H1 (cell line): Measurements from ENCODE around the gene LHB. TPM values are rescaled to one million over a fixed set of nuclear protein-coding genes. Genes with fewer than 3 reads are reported as not detected.

ENCODE experiments used
- CTCF ChIA-PET: fragments of 300-600 bp; sonication (Branson Sonifier 250); formaldehyde crosslinking; loops from one replicate; lab custom pipeline; 2021; ENCODE audit not compliant: partially characterized antibody; lab: Charles Lee
- POLR2A ChIA-PET: fragments of 300-600 bp; sonication (Branson Sonifier 250); formaldehyde crosslinking; loops from one replicate; lab custom pipeline; 2021; ENCODE audit warnings: inconsistent platforms; ENCODE audit not compliant: partially characterized antibody; lab: Charles Lee
- DNase-seq, 2 experiments: peaks; one replicate each; pipeline versions ENCODE4 v3.0.0 to v3.0.0-alpha.2; 2010 to 2022; ENCODE audit warnings: low spot score in 2 of 2, low read depth in 1 of 2, mixed read lengths in 1 of 2
- FAIRE-seq: peaks from 2 replicates; lab custom pipeline; 2011; peaks lifted over from hg19 to GRCh38; lab: Jason Lieb, UNC
- H2AFZ ChIP-seq: 2 replicates; pipeline ENCODE4 v1.8.1; 2012; ENCODE audit warnings: low read length, inconsistent platforms
- H2AK5ac ChIP-seq: 2 replicates; pipeline ENCODE4 v1.6.1; 2013; ENCODE audit warnings: low read depth, low read length
- H2BK120ac ChIP-seq: replicated peaks from 2 replicates; pipeline ENCODE3; 2013; ENCODE audit warnings: low read depth, low read length, inconsistent platforms
- H2BK12ac ChIP-seq: 2 replicates; pipeline ENCODE4 v1.6.1; 2013; ENCODE audit warnings: low read depth, low read length
- H2BK15ac ChIP-seq: 2 replicates; pipeline ENCODE4 v1.6.1; 2013; ENCODE audit warnings: low read length
- H2BK20ac ChIP-seq: 2 replicates; pipeline ENCODE4 v1.6.1; 2013; ENCODE audit warnings: low read length
- H2BK5ac ChIP-seq: 2 replicates; pipeline ENCODE4 v1.6.1; 2013; ENCODE audit warnings: low read depth, low read length
- H3K14ac ChIP-seq: 2 replicates; pipeline ENCODE4 v1.6.1; 2013; ENCODE audit warnings: inconsistent platforms; ENCODE audit not compliant: insufficient read length
- H3K18ac ChIP-seq: 2 replicates; pipeline ENCODE4 v1.6.1; 2013; ENCODE audit warnings: low read length; ENCODE audit errors: extremely low read depth
- H3K23ac ChIP-seq: 2 replicates; pipeline ENCODE4 v1.6.1; 2013; ENCODE audit warnings: inconsistent platforms; ENCODE audit not compliant: insufficient read length
- H3K23me2 ChIP-seq: 2 replicates; pipeline ENCODE4 v1.6.1; 2013; ENCODE audit warnings: low read depth, low read length
- H3K27ac ChIP-seq: 2 replicates; pipeline ENCODE4 v1.6.1; 2011; ENCODE audit warnings: low read depth, low read length, inconsistent platforms
- H3K27me3 ChIP-seq, 4 experiments: replicated peaks in 1 of 4; 1 replicate in 1 of 4; 2 replicates in 3 of 4; pipeline versions ENCODE4 v1.6.1 to v1.8.1; 2011 to 2013; ENCODE audit warnings: low read length in 3 of 4, mild to moderate bottlenecking in 3 of 4, inconsistent platforms in 2 of 4, mixed read lengths in 2 of 4, moderate library complexity in 1 of 4; ENCODE audit not compliant: control insufficient read depth in 3 of 4, insufficient read depth in 3 of 4; ENCODE audit errors: extremely low read depth in 1 of 4
- H3K36me3 ChIP-seq, 4 experiments: 2 replicates each; pipeline versions ENCODE4 v1.6.1 to v1.8.1; 2011 to 2013; ENCODE audit warnings: mild to moderate bottlenecking in 4 of 4, low read length in 3 of 4, moderate library complexity in 2 of 4, control low read depth in 1 of 4, inconsistent platforms in 1 of 4; ENCODE audit not compliant: insufficient read depth in 4 of 4, control insufficient read depth in 2 of 4
- H3K4ac ChIP-seq: replicated peaks from 2 replicates; pipeline ENCODE3; 2013; ENCODE audit warnings: low read length, low read depth, mixed read lengths, inconsistent platforms; ENCODE audit not compliant: insufficient read length
- H3K4me1 ChIP-seq, 4 experiments: replicated peaks in 1 of 4; 1 replicate in 1 of 4; 2 replicates in 3 of 4; pipeline versions ENCODE4 v1.6.1 to v1.8.1; 2011 to 2013; ENCODE audit warnings: low read length in 3 of 4, inconsistent platforms in 2 of 4, mixed read lengths in 1 of 4; ENCODE audit not compliant: insufficient read depth in 4 of 4, control insufficient read depth in 3 of 4
- H3K4me2 ChIP-seq, 2 experiments: 2 replicates each; pipeline versions ENCODE4 v1.6.1 to v1.8.1; 2011 to 2013; ENCODE audit warnings: low read depth in 2 of 2, low read length in 2 of 2, control low read depth in 1 of 2, inconsistent platforms in 1 of 2, mild to moderate bottlenecking in 1 of 2; ENCODE audit not compliant: insufficient read depth in 1 of 2
- H3K4me3 ChIP-seq, 4 experiments: fragments of 200-600, 300-600 bp in 1 of 4; sonication (generic), shearing (Covaris generic), sonication (Bioruptor Twin) in 1 of 4; 2 replicates each; pipeline versions ENCODE4 v1.5.1 to v1.8.1; 2011 to 2016; ENCODE audit warnings: low read length in 4 of 4, low read depth in 3 of 4, control low read depth in 2 of 4, inconsistent platforms in 2 of 4, mild to moderate bottlenecking in 2 of 4, mixed read lengths in 1 of 4, moderate library complexity in 1 of 4; ENCODE audit not compliant: insufficient read depth in 2 of 4; ENCODE audit errors: extremely low read depth in 1 of 4
- H3K56ac ChIP-seq: replicated peaks from 2 replicates; pipeline ENCODE3; 2013; ENCODE audit warnings: low read depth, mild to moderate bottlenecking, mixed read lengths, low read length, inconsistent platforms; ENCODE audit not compliant: insufficient read length
- H3K79me1 ChIP-seq: 2 replicates; pipeline ENCODE4 v1.6.1; 2013; ENCODE audit warnings: low read depth, low read length, control low read depth
- H3K79me2 ChIP-seq, 2 experiments: 2 replicates each; pipeline versions ENCODE4 v1.6.1 to v1.8.1; 2012 to 2013; ENCODE audit warnings: low read length in 2 of 2, mild to moderate bottlenecking in 2 of 2, inconsistent platforms in 1 of 2; ENCODE audit not compliant: insufficient read depth in 2 of 2, control insufficient read depth in 1 of 2
- H3K9ac ChIP-seq, 4 experiments: replicated peaks in 1 of 4; 1 replicate in 1 of 4; 2 replicates in 3 of 4; pipeline versions ENCODE4 v1.6.1 to v1.8.1; 2011 to 2013; ENCODE audit warnings: low read depth in 3 of 4, low read length in 3 of 4, control low read depth in 2 of 4, mild to moderate bottlenecking in 2 of 4, moderate library complexity in 2 of 4, inconsistent platforms in 1 of 4; ENCODE audit errors: extremely low read depth in 1 of 4
- H3K9me3 ChIP-seq, 2 experiments: 2 replicates each; pipeline versions ENCODE4 v1.6.1 to v1.8.1; 2012 to 2013; ENCODE audit warnings: mild to moderate bottlenecking in 2 of 2, moderate library complexity in 2 of 2, control low read depth in 1 of 2, inconsistent platforms in 1 of 2, low read depth in 1 of 2, low read length in 1 of 2, mixed read lengths in 1 of 2; ENCODE audit not compliant: insufficient read depth in 2 of 2
- H4K20me1 ChIP-seq, 2 experiments: replicated peaks in 1 of 2; 2 replicates each; pipeline versions ENCODE3 to v1.8.1; 2011 to 2013; ENCODE audit warnings: inconsistent platforms in 2 of 2, low read length in 2 of 2, mild to moderate bottlenecking in 1 of 2; ENCODE audit not compliant: insufficient read depth in 2 of 2, control insufficient read depth in 1 of 2
- H4K5ac ChIP-seq: 2 replicates; pipeline ENCODE4 v1.6.1; 2013; ENCODE audit warnings: low read length, low read depth, mixed read lengths, inconsistent platforms; ENCODE audit not compliant: insufficient read length
- H4K8ac ChIP-seq: 2 replicates; pipeline ENCODE4 v1.8.0; 2013; ENCODE audit warnings: mild to moderate bottlenecking, moderate library complexity, low read length, inconsistent platforms; ENCODE audit not compliant: insufficient read depth; ENCODE audit errors: extremely low read depth
- H4K91ac ChIP-seq: replicated peaks from 2 replicates; pipeline ENCODE3; 2013; ENCODE audit warnings: low read length, mixed read lengths, inconsistent platforms; ENCODE audit not compliant: insufficient read length
- ASH2L ChIP-seq: fragments of 200-600, 300-600 bp; sonication (generic); IDR thresholded peaks from one replicate; pipeline ENCODE4 v1.7.1; 2017; ENCODE audit warnings: low read length
- ATF2 ChIP-seq: IDR thresholded peaks from 2 replicates; pipeline ENCODE4 v1.6.1; 2012; ENCODE audit warnings: low read length, inconsistent platforms
- CBX5 ChIP-seq: fragments of 300-800, 300-1000 bp; sonication (generic); IDR thresholded peaks from 2 replicates; pipeline ENCODE4 v1.7.1; 2016; ENCODE audit warnings: antibody characterized with exemption, low read length, low read depth
- EP300 ChIP-seq, 2 experiments: IDR thresholded peaks; 1 replicate in 1 of 2; 2 replicates in 1 of 2; pipeline ENCODE4 v1.6.1; 2011 to 2012; ENCODE audit warnings: low read depth in 2 of 2, low read length in 2 of 2, mild to moderate bottlenecking in 2 of 2, borderline replicate concordance in 1 of 2, inconsistent platforms in 1 of 2, moderate library complexity in 1 of 2
- JUND ChIP-seq: IDR thresholded peaks from 2 replicates; pipeline ENCODE4 v1.6.1; 2011; ENCODE audit warnings: mild to moderate bottlenecking, improper control_type of control experiment, low read length
- POLR2A ChIP-seq, 2 experiments: IDR thresholded peaks; 1 replicate in 1 of 2; 2 replicates in 1 of 2; pipeline ENCODE4 v1.6.1; 2011; ENCODE audit warnings: low read depth in 2 of 2, low read length in 2 of 2, mild to moderate bottlenecking in 2 of 2; ENCODE audit errors: control extremely low read depth in 1 of 2
- RNF2 ChIP-seq: fragments of 200-900, 300-1000 bp; sonication (generic); IDR thresholded peaks from 2 replicates; pipeline ENCODE4 v1.7.1; 2016; ENCODE audit warnings: borderline replicate concordance, low read depth, mild to moderate bottlenecking, antibody characterized with exemption, low read length; ENCODE audit not compliant: poor library complexity, severe bottlenecking; ENCODE audit errors: missing control alignments
- WGBS, 2 experiments: shearing (Covaris generic) in 1 of 2; methylation state at CpG; one replicate each; pipeline versions ENCODE4 v1.1.6 to v1.1.7; 2013 to 2015; ENCODE audit warnings: low lambda C conversion rate in 2 of 2, mixed read lengths in 2 of 2, inconsistent platforms in 1 of 2, low coverage in 1 of 2, missing lambda C conversion rate in 1 of 2; ENCODE audit not compliant: insufficient replicate concordance in 2 of 2, insufficient coverage in 1 of 2, insufficient read length in 1 of 2; ENCODE audit errors: extremely low coverage in 1 of 2, missing lambda C conversion rate in 1 of 2; 5-methylcytosine and 5-hydroxymethylcytosine counted together
- polyA plus RNA-seq, 7 experiments: library from polyadenylated mRNA; depleted of rRNA in 3 of 7; stranded (reverse) in 5 of 7; unstranded in 2 of 7; fragments of >200 nt in 5 of 7; fragments of 200-250 nt in 2 of 7; gene quantifications; 1 replicate in 5 of 7; 2 replicates in 1 of 7; 4 replicates in 1 of 7; pipeline versions ENCODE4 v1.2.1 to v1.2.3, GENCODE V29; 2011 to 2013; ENCODE audit warnings: missing spikeins in 2 of 7, mixed read lengths in 2 of 7
- total RNA-seq: library from RNA; stranded (reverse); fragmentation: NEBNext Ultra II Directional; extraction: Animal tissue kit (Norgen Biotek cat#: 25700); gene quantifications from 2 replicates; pipeline ENCODE4 v1.2.1, GENCODE V29; 2021

LHB gene
- total and polyA plus RNA-seq, 2 of the 8 experiments (the other 6 are each of a cell fraction or from before 2014, with no cell fraction given): 0.53 TPM; not detected in 1

DNA sequence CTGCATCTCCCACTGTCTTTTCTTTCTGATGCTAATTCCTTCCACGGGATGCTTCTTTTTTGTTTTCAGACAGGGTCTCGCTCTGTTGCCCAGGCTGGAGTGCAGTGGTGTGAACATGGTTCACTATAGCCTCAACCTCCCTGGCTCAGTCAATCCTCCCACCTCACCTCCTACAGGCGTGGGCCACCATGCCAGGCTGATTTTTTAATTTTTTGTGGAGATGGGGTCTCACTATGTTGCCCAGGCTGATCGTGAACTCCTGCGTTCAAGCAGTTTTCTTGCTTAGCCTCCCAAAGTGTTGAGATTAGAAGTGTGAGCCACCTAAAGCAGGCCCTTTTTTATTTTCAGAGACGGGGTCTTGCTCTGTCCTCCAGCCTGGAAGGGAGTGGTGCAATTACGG is 28.6 kb downstream of the LHB start:
- Histone ChIP-seq H3K14ac (no peak overlapping the region), H3K36me3 (peaks cover 3 to 25% (median 10%) of the 10 kb centered on the region in 4 experiments; a peak in 5 of 8 replicates), H2BK5ac (no peak overlapping the region), H3K79me2 (peaks cover 0 to 7% of the 10 kb centered on the region in 2 experiments; a peak in 1 of 4 replicates), H3K79me1 (peaks cover 4% of the 10 kb centered on the region), H3K56ac (no peak overlapping the region), H4K20me1 (peaks cover 0 to 10% of the 10 kb centered on the region in 2 experiments), H3K4me1 (peaks cover 0 to 1% (median 0%) of the 10 kb centered on the region in 4 experiments; a peak in 2 of 7 replicates), H3K4me2 (no peak overlapping the region), H2BK120ac (no peak overlapping the region), H3K23me2 (peaks cover 4% of the 10 kb centered on the region; the same call in 1 of the 2 replicates), H2BK20ac (no peak overlapping the region), H4K5ac (no peak overlapping the region), H2AK5ac (no peak overlapping the region), H2BK15ac (no peak overlapping the region), H3K9ac (no peak overlapping the region), H3K4me3 (no peak overlapping the region), H3K9me3 (no peaks in the 10 kb centered on the region), H3K27me3 (no peaks in the 10 kb centered on the region), H3K23ac (no peak overlapping the region), H3K4ac (no peak overlapping the region), H4K91ac (no peak overlapping the region), H3K27ac (no peak overlapping the region), H3K18ac (no peak overlapping the region), H2AFZ (no peak overlapping the region), H4K8ac (no peak overlapping the region), H2BK12ac (no peak overlapping the region)
- ChIA-PET CTCF (interaction anchor here (1.2 to 2.9 kb wide), 2 partner anchors 11 to 17 kb away, joined by 5 to 13 read pairs; no protein-coding TSS in a partner anchor), POLR2A (interaction anchor here (1.1 to 1.2 kb wide), 2 partner anchors 19 to 20 kb away, joined by 3 read pairs; no protein-coding TSS in a partner anchor)
- TF ChIP-seq RNF2 (no peak), JUND (no peak), CBX5 (no peak), ATF2 (no peak), ASH2L (no peak), POLR2A (IDR thresholded peaks at IDR 0.05; ENCODE audit: control extremely low read depth in 1 of 2, low read depth in 2 of 2, low read length in 2 of 2) (no peak), EP300 (IDR thresholded peaks at IDR 0.05; ENCODE audit: borderline replicate concordance in 1 of 2, low read depth in 2 of 2, low read length in 2 of 2) (no peak)
- WGBS, 2 experiments: 90% methylated on average over 7 of the region's 7 CpGs; no CpG with 5 or more reads in 1 of the 2 experiments
- DNase-seq (no peak), FAIRE-seq (no peak)
